Fibroblast of skin of left quadriceps (primary cell): Measurements from ENCODE around the gene ABCC3.

Experiments used
- DNase-seq, 2 experiments: peaks; one replicate each; pipeline ENCODE4 v3.0.0-alpha.2; 2013; ENCODE audit warnings: low read depth in 2 of 2

Gene ABCC3, protein sequence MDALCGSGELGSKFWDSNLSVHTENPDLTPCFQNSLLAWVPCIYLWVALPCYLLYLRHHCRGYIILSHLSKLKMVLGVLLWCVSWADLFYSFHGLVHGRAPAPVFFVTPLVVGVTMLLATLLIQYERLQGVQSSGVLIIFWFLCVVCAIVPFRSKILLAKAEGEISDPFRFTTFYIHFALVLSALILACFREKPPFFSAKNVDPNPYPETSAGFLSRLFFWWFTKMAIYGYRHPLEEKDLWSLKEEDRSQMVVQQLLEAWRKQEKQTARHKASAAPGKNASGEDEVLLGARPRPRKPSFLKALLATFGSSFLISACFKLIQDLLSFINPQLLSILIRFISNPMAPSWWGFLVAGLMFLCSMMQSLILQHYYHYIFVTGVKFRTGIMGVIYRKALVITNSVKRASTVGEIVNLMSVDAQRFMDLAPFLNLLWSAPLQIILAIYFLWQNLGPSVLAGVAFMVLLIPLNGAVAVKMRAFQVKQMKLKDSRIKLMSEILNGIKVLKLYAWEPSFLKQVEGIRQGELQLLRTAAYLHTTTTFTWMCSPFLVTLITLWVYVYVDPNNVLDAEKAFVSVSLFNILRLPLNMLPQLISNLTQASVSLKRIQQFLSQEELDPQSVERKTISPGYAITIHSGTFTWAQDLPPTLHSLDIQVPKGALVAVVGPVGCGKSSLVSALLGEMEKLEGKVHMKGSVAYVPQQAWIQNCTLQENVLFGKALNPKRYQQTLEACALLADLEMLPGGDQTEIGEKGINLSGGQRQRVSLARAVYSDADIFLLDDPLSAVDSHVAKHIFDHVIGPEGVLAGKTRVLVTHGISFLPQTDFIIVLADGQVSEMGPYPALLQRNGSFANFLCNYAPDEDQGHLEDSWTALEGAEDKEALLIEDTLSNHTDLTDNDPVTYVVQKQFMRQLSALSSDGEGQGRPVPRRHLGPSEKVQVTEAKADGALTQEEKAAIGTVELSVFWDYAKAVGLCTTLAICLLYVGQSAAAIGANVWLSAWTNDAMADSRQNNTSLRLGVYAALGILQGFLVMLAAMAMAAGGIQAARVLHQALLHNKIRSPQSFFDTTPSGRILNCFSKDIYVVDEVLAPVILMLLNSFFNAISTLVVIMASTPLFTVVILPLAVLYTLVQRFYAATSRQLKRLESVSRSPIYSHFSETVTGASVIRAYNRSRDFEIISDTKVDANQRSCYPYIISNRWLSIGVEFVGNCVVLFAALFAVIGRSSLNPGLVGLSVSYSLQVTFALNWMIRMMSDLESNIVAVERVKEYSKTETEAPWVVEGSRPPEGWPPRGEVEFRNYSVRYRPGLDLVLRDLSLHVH (N-terminal part only)

DNA sequence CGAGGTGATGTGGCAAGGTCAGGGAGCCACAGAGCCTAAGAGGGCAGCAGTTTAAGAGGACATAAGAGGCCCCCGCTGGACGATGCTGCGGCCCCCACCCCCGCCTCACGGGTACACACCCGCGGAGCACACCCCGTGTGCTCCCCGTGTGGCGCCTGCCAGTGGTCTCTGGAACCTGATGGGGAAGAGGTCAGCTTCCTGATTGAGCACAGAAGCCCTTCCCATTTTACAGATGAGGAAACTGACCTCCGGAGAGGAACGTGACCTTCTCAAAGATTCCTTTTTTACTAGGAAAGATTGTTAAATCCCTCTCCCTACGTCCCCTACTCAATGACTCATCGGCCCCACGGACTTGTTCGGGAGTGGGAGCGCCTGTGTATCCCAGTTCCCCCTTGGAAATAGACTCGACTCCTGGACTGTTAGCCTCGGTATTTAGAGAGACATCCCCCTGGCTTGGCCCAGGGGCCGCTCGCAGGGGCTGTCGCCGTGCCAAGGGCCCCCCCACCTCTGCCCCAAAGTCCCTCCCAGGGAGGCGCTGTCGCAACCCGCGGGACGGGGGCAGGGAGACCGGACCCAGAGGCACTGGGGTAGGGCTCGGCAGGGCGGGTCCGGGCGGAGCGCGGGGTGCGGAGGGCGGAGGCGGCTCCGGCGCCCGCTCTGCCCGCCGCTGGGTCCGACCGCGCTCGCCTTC lies at the start of gene ABCC3:
TSS of gene ABCC3 (plus strand) at position 658 of the 691 bp plus-strand sequence. CDS start 56 bp downstream, outside the sequence.
- DNase-seq, result no peak

- DNase-seq, result no peak
Measured at GRCh38 chr17:50585346-50585745, 49.3 kb upstream of the ABCC3 start.

GRCh38 chr17:50585891-50586290 lies 48.8 kb upstream of the ABCC3 start:
- no peak for DNase-seq

- DNase-seq, result no peak
Measured at GRCh38 chr17:50586421-50587247, 48.0 kb upstream of the ABCC3 start.

DNA sequence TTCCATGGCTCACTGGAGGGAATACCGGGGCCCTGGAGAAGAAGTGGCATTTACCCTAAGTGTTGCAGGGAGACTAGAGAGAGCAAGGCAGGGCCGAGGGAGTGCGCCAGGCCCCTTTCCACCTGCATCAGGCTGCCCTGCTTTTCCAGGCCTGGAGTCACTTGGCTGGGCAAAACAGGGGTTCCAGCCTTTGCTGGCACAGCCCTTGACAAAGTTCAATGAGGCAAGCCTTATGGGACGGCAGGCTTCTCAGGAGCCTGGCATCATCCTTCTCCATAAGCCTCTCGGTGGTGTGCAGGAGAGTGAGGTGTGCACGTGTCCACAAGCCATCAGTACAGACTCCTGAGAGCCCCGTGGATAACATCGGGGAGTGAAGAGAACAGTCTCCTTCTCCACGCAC lies 47.1 kb upstream of the ABCC3 start:
- no peak for DNase-seq

DNA sequence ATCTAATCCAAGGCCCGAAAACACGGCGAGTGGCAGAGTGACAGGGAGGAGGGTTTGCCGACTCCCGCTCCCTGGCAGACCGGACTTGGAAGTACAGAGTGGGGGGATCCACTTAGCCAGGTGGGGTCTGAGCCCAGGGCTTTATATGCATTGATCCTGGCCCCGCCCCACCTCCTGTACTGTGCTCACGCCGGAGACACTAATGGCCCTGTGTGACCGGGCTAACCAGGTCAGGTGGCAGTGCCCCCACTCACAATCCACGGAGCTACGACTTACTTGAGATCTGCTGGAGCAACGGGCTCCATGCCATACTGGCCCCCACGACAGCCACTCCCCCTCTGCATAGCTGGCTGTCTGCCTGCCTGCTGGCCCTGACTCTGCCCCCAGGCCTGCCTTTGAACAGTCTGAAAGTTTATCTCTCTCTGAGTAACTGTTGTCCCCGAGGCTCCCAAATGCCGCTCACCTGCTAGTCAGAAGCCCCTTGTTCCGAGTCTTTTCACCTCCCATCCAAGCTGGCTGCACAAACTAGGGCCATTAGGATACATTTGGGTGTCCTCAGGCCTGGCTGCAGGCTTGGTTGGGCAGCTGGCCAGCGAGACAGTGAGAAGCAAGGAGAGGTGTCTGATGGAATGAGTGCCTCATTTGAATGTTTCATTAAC lies 46.2 kb upstream of the ABCC3 start:
- DNase-seq, result no peak

- DNase-seq, result no peak
Measured at GRCh38 chr17:50589095-50589705, 45.5 kb upstream of the ABCC3 start.

GRCh38 chr17:50590946-50591737 lies 43.5 kb upstream of the ABCC3 start:
- no peak for DNase-seq

- no peak for DNase-seq
Measured at GRCh38 chr17:50593321-50593720, 41.4 kb upstream of the ABCC3 start.

DNA sequence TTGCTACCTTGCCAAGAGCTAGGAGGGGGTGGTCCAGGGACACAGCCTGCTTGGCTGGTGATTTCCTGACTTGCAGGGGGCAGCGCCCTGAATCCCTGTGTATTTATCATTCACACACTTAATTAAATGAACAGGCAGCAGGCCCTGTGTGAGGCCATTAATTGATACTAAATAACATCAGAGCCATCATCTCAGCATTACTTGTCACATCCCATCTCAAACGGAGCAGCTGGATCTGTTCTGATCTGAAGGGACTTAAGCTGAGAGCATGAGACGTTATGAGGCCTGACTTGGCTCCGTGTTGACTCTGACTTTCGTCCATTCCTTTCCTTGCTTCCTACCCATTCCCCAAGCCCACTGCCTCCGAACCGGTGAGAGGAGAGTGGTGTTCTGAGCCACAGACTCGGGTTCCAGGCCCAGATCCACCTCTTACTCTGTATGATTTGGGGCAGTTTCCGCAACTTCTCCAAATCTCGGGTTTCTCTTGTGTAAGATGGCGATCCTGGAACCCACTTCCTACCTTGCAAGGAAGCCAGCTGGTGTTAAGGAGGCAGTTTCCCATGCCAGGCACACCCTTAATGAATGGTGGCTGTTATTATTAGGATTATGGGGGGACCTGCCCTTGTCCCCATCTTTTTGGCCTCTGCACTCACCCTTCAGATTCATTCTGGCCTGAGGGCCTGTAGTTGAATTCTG lies 40.4 kb upstream of the ABCC3 start:
- DNase-seq, result no peak

GRCh38 chr17:50594892-50595291 lies 39.8 kb upstream of the ABCC3 start:
- DNase-seq, result no peak

GRCh38 chr17:50596191-50597037 lies 38.3 kb upstream of the ABCC3 start:
- DNase-seq, result no peak

DNA sequence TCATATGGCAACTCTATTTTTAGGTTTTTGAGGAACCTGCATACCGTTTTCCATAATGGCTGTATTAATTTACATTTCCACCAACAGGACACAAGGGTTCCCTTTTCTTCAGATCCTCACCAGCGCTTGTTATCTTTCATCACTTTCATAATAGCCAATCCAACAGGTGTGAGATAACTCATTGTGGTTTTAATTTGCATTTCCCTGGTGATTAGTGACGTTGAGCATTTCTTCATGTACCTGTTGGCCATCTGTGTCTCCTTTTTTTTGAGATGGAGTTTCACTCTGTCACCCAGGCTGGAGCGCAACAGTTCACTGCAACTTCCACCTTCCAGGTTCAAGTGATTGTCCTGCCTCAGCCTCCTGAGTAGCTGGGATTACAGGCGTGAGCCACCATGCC lies 36.2 kb upstream of the ABCC3 start:
- DNase-seq, result no peak

GRCh38 chr17:50599606-50600005 lies 35.1 kb upstream of the ABCC3 start:
- no peak for DNase-seq

DNA sequence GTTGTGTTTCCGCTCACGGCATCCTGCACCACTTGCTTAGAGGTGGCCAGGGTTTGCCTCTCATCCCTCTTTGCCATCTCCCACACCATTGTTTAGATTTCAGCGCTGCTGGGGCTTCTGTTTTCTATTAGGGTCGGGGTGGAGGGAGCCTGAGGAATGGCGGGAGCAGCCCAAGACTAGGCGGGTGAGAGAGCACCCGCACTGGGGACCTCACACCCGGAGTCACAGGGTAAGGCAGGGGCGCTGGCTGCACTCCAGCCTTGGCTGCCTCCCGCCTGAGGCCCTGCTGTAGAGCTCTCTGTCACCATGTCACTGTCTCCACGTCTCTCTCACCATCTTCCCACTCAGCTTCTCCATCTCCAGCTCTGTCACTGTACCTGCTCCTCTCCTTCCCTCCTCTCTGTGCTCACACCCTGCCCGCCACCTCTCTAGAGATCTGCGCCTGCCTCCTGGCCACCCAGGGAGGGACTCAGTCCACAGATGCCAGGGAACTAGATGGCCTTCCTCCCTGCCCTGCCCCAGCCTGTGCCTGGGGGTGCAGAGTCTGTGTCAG lies 32.8 kb upstream of the ABCC3 start:
- DNase-seq, result no peak

GRCh38 chr17:50602836-50603235 lies 31.8 kb upstream of the ABCC3 start:
- no peak for DNase-seq

GRCh38 chr17:50603340-50603739 lies 31.3 kb upstream of the ABCC3 start:
- DNase-seq, result no peak
